CMK (cell line): ENCODE measurements around the gene LRP1.

ENCODE experiments used
- DNase-seq: peaks from one replicate; pipeline ENCODE4 v3.0.0-alpha.2; 2010; ENCODE audit warnings: low read depth

Gene LRP1

GRCh38 chr12:57223191-57224165 is 95.2 kb downstream of the LRP1 start:
- no peak for DNase-seq

- DNase-seq = no peak
Observed at GRCh38 chr12:57224278-57224972, 96.1 kb downstream of the LRP1 start.

GRCh38 chr12:57224973-57225679 is 96.8 kb downstream of the LRP1 start:
- DNase-seq = no peak

- no peak for DNase-seq
Observed at GRCh38 chr12:57225680-57226210, 97.5 kb downstream of the LRP1 start.

GRCh38 chr12:57226588-57227314 is 98.5 kb downstream of the LRP1 start:
- no peak for DNase-seq

GRCh38 chr12:57227315-57228115 is 99.2 kb downstream of the LRP1 start:
- DNase-seq = no peak

GRCh38 chr12:57229046-57229633 is 100.9 kb downstream of the LRP1 start:
- DNase-seq = no peak

- peak; percentile 86 for DNase-seq
Observed at GRCh38 chr12:57229634-57230380, 101.5 kb downstream of the LRP1 start, which contains the start of gene SHMT2. TSS of gene SHMT2 (plus strand) at chr12:57229711. CDS start at chr12:57229779, 68 bp downstream.

GRCh38 chr12:57230381-57231155 is 102.3 kb downstream of the LRP1 start:
- DNase-seq = no peak

- no peak for DNase-seq
Observed at GRCh38 chr12:57231276-57232021, 103.2 kb downstream of the LRP1 start.

GRCh38 chr12:57232156-57232756 is 104.0 kb downstream of the LRP1 start:
- DNase-seq = no peak

GRCh38 chr12:57233357-57234232 is 105.3 kb downstream of the LRP1 start:
- no peak for DNase-seq

- no peak for DNase-seq
Observed at GRCh38 chr12:57234233-57234570, 105.9 kb downstream of the LRP1 start.

- DNase-seq = no peak
Observed at GRCh38 chr12:57234571-57235016, 106.3 kb downstream of the LRP1 start.

- DNase-seq = no peak
Observed at GRCh38 chr12:57235017-57235727, 106.9 kb downstream of the LRP1 start.

- DNase-seq = no peak
Observed at GRCh38 chr12:57235728-57236131, 107.4 kb downstream of the LRP1 start.
